HCT116 (cell line): Measurements from ENCODE around the gene ASGR2. TPM values are rescaled to one million over a fixed set of nuclear protein-coding genes. Genes with fewer than 3 reads are reported as not detected.

Experiments
- ATAC-seq: fragments of 200-7000 bp; cut with Tn5 transposase; 2 replicates; pipeline ENCODE4 v1.9.1; 2020; ENCODE audit warnings: mild to moderate bottlenecking, moderate library complexity
- BruUV-seq: library from RNA; stranded (reverse); fragments of 400-500 nt; replicated peaks from 2 replicates; lab custom pipeline; 2021; lab: Mats Ljungman, UMichigan
- CTCF ChIA-PET: fragments of 300-600 bp; sonication (Branson Sonifier 250); formaldehyde crosslinking; loops from one replicate; lab custom pipeline; 2021; ENCODE audit warnings: antibody characterized with exemption; lab: Charles Lee
- POLR2A ChIA-PET: fragments of 300-600, 350-600 bp; sonication (Branson Sonifier 250); formaldehyde crosslinking; loops from one replicate; lab custom pipeline; 2021; ENCODE audit warnings: antibody characterized with exemption; lab: Charles Lee
- RAD21 ChIA-PET, 2 experiments: fragments of 300-600 bp; sonication (Branson Sonifier 250); formaldehyde crosslinking; loops; one replicate each; lab custom pipeline; 2023; ENCODE audit warnings: low total read pairs in 2 of 2; ENCODE audit not compliant: uncharacterized antibody in 2 of 2, unreplicated experiment in 2 of 2, low non-redundant PET in 1 of 2; lab: Charles Lee
- DNase-seq: peaks from one replicate; pipeline ENCODE4 v3.0.0-alpha.2; 2010; ENCODE audit warnings: low read depth, low spot score
- H2AFZ ChIP-seq: fragments of 200-600 bp; shearing (Covaris generic), sonication (generic); 2 replicates; pipeline ENCODE4 v1.6.1; 2017; ENCODE audit warnings: low read depth, mixed run types, mixed read lengths, antibody characterized with exemption, low read length; ENCODE audit not compliant: poor library complexity, severe bottlenecking
- H3K27ac ChIP-seq: 2 replicates; pipeline ENCODE4 v1.5.1; 2012; ENCODE audit warnings: low read depth, low read length
- H3K27me3 ChIP-seq: fragments of 200-600 bp; sonication (generic); 2 replicates; pipeline ENCODE4 v1.6.1; 2016; ENCODE audit warnings: mixed run types, low read length, mixed read lengths; ENCODE audit not compliant: insufficient read depth
- H3K36me3 ChIP-seq, 2 experiments: fragments of 200-500 bp in 1 of 2; fragments of 200-600 bp in 1 of 2; sonication (Bioruptor generic) in 1 of 2; sonication (generic) in 1 of 2; 2 replicates each; pipeline versions ENCODE4 v1.5.1 to v1.6.1; 2014 to 2016; ENCODE audit warnings: low read length in 2 of 2, inconsistent platforms in 1 of 2, mixed read lengths in 1 of 2, mixed run types in 1 of 2; ENCODE audit not compliant: insufficient read depth in 2 of 2, control insufficient read depth in 1 of 2
- H3K4me1 ChIP-seq, 2 experiments: fragments of 200-600 bp in 1 of 2; sonication (generic) in 1 of 2; 2 replicates each; pipeline versions ENCODE4 v1.5.1 to v1.6.1; 2012 to 2017; ENCODE audit warnings: low read length in 2 of 2, inconsistent platforms in 1 of 2, mild to moderate bottlenecking in 1 of 2, mixed read lengths in 1 of 2, mixed run types in 1 of 2, moderate library complexity in 1 of 2; ENCODE audit not compliant: insufficient read depth in 2 of 2, control insufficient read depth in 1 of 2
- H3K4me2 ChIP-seq: fragments of 200-600 bp; sonication (generic); 2 replicates; pipeline ENCODE4 v1.6.1; 2017; ENCODE audit warnings: mixed run types, low read length, mixed read lengths
- H3K4me3 ChIP-seq, 2 experiments: fragments of 200-600 bp in 1 of 2; sonication (generic) in 1 of 2; replicated peaks in 1 of 2; 2 replicates each; pipeline ENCODE4 v1.5.1; 2011 to 2016; ENCODE audit warnings: low read length in 2 of 2, control low read depth in 1 of 2, low read depth in 1 of 2, mild to moderate bottlenecking in 1 of 2, mixed read lengths in 1 of 2, mixed run types in 1 of 2
- H3K79me2 ChIP-seq: fragments of 200-600 bp; sonication (generic); 2 replicates; pipeline ENCODE4 v1.6.1; 2017; ENCODE audit warnings: mild to moderate bottlenecking, mixed run types, low read length, moderate library complexity, mixed read lengths; ENCODE audit not compliant: insufficient read depth
- H3K9ac ChIP-seq: fragments of 200-600 bp; sonication (generic); 2 replicates; pipeline ENCODE4 v1.6.1; 2016; ENCODE audit warnings: low read length, mixed read lengths
- H3K9me2 ChIP-seq: fragments of 200-600 bp; sonication (generic), shearing (Covaris generic); 2 replicates; pipeline ENCODE4 v1.6.1; 2017; ENCODE audit warnings: mixed run types, mild to moderate bottlenecking, moderate library complexity; ENCODE audit not compliant: insufficient read depth
- H3K9me3 ChIP-seq, 2 experiments: fragments of 200-500 bp in 1 of 2; fragments of 200-600 bp in 1 of 2; sonication (Bioruptor generic) in 1 of 2; sonication (generic) in 1 of 2; 2 replicates each; pipeline ENCODE4 v1.6.1; 2014 to 2017; ENCODE audit warnings: low read length in 2 of 2, mixed read lengths in 2 of 2, inconsistent platforms in 1 of 2, low read depth in 1 of 2, mild to moderate bottlenecking in 1 of 2, mixed run types in 1 of 2, moderate library complexity in 1 of 2; ENCODE audit not compliant: control insufficient read depth in 1 of 2, insufficient read depth in 1 of 2
- H4K20me1 ChIP-seq: fragments of 200-600 bp; sonication (generic), shearing (Covaris generic); 2 replicates; pipeline ENCODE4 v1.6.1; 2017; ENCODE audit warnings: mixed run types, mild to moderate bottlenecking, moderate library complexity; ENCODE audit not compliant: insufficient read depth
- EGR1 ChIP-seq: IDR thresholded peaks from 2 replicates; pipeline ENCODE4 v1.6.1; 2012; ENCODE audit warnings: low read depth
- EZH2 ChIP-seq: fragments of 200-600 bp; sonication (generic); IDR thresholded peaks from 2 replicates; pipeline ENCODE4 v1.6.1; 2017; ENCODE audit warnings: antibody characterized with exemption, mixed run types
- EZH2phosphoT487 ChIP-seq: fragments of 200-600 bp; IDR thresholded peaks from 2 replicates; pipeline ENCODE4 v1.6.1; 2018; ENCODE audit warnings: antibody characterized with exemption, borderline replicate concordance
- JUND ChIP-seq: IDR thresholded peaks from 2 replicates; pipeline ENCODE4 v1.6.1; 2012
- POLR2A ChIP-seq: IDR thresholded peaks from 2 replicates; pipeline ENCODE4 v1.7.0; 2011; ENCODE audit warnings: borderline replicate concordance; ENCODE audit not compliant: insufficient read depth, insufficient read length; ENCODE audit errors: extremely low read depth
- RAD21 ChIP-seq: IDR thresholded peaks from 2 replicates; pipeline ENCODE4 v1.6.1; 2012; ENCODE audit warnings: low read depth, mild to moderate bottlenecking
- SIN3A ChIP-seq: IDR thresholded peaks from 2 replicates; pipeline ENCODE4 v1.6.1; 2012; ENCODE audit warnings: low read depth
- SP1 ChIP-seq: IDR thresholded peaks from 2 replicates; pipeline ENCODE4 v1.6.1; 2012; ENCODE audit warnings: low read depth
- SRF ChIP-seq: IDR thresholded peaks from 2 replicates; pipeline ENCODE4 v1.6.1; 2012; ENCODE audit warnings: low read depth
- TCF7L2 ChIP-seq: IDR thresholded peaks from 2 replicates; pipeline ENCODE4 v1.7.0; 2011; ENCODE audit warnings: borderline replicate concordance, inconsistent platforms; ENCODE audit not compliant: insufficient read depth, insufficient read length; ENCODE audit errors: extremely low read depth
- ZFX ChIP-seq: fragments of 450-650 bp; IDR thresholded peaks from 2 replicates; pipeline ENCODE4 v1.6.1; 2017
- ZNF274 ChIP-seq: fragments of 200-500 bp; sonication (Bioruptor generic); IDR thresholded peaks from 2 replicates; pipeline ENCODE4 v1.6.1; 2014; ENCODE audit warnings: mild to moderate bottlenecking, low read depth, low read length, inconsistent platforms
- intact Hi-C: fragments of 100-400 bp; cut with micrococcal nuclease; formaldehyde crosslinking; loops from 2 replicates; pipeline ENCODE4 v1.10.0; 2022
- total RNA-seq: library from RNA; stranded (reverse); gene quantifications from one replicate; pipeline ENCODE4 v1.2.1, GENCODE V29; 2021; ENCODE audit not compliant: unreplicated experiment
- TF ChIP-seq, protein P1 (sequence below), 3 experiments: fragments of 200-600 bp in 1 of 3; sonication (generic) in 1 of 3; IDR thresholded peaks in 2 of 3; conservative IDR thresholded peaks in 1 of 3; 2 replicates each; pipeline ENCODE4 v1.5.1; 2012 to 2017; ENCODE audit warnings: low read depth in 2 of 3, low read length in 2 of 3, antibody characterized with exemption in 1 of 3, borderline replicate concordance in 1 of 3, control low read depth in 1 of 3, mild to moderate bottlenecking in 1 of 3, mixed read lengths in 1 of 3, mixed run types in 1 of 3, moderate library complexity in 1 of 3; ENCODE audit not compliant: insufficient read depth in 1 of 3
- TF ChIP-seq, protein P2 (sequence below): IDR thresholded peaks from 2 replicates; pipeline ENCODE4 v1.6.1; 2012
- TF ChIP-seq, protein P3 (sequence below): IDR thresholded peaks from 2 replicates; pipeline ENCODE4 v1.6.1; 2012
- TF ChIP-seq, protein P4 (sequence below): IDR thresholded peaks from 2 replicates; pipeline ENCODE4 v1.6.1; 2011; ENCODE audit warnings: mild to moderate bottlenecking, low read length, moderate library complexity; ENCODE audit not compliant: insufficient replicate concordance; ENCODE audit errors: extremely low read depth
- TF ChIP-seq, protein P5 (sequence below): IDR thresholded peaks from 2 replicates; pipeline ENCODE4 v1.6.1; 2012; ENCODE audit warnings: low read depth

The ASGR2 gene
- total RNA-seq, 1 experiment from 2014 or later = 0.32 TPM

DNA sequence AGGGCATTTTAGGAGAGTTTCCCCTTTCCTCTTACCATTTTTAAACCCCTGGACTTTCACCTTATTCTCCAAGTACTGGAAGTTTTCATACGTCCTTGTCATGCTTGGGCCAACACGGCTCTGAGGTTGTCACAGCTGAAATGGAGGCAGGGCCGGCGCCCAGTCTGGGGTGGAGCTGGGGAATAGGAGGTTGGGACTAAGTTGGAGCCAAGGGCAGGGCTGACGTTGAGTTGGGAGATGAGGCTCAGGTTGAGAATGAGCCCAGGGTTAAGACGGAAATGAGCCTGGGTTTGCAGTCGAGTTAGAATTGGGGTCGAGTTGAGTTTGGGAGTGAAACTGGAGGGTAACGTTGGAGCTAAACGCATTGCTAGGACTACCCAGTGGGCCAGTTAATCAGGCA, 35.9 kb downstream of the ASGR2 start (continued):
- no peak for TF ChIP-seq EZH2phosphoT487
- TF ChIP-seq, protein P1, sequence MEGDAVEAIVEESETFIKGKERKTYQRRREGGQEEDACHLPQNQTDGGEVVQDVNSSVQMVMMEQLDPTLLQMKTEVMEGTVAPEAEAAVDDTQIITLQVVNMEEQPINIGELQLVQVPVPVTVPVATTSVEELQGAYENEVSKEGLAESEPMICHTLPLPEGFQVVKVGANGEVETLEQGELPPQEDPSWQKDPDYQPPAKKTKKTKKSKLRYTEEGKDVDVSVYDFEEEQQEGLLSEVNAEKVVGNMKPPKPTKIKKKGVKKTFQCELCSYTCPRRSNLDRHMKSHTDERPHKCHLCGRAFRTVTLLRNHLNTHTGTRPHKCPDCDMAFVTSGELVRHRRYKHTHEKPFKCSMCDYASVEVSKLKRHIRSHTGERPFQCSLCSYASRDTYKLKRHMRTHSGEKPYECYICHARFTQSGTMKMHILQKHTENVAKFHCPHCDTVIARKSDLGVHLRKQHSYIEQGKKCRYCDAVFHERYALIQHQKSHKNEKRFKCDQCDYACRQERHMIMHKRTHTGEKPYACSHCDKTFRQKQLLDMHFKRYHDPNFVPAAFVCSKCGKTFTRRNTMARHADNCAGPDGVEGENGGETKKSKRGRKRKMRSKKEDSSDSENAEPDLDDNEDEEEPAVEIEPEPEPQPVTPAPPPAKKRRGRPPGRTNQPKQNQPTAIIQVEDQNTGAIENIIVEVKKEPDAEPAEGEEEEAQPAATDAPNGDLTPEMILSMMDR (IDR thresholded peaks at IDR 0.05 in 2 of 3, conservative IDR thresholded peaks at IDR 0.05 in 1 of 3; ENCODE audit: borderline replicate concordance in 1 of 3, insufficient read depth in 1 of 3, low read depth in 2 of 3, low read length in 2 of 3) = no peak
- TF ChIP-seq, protein P2, sequence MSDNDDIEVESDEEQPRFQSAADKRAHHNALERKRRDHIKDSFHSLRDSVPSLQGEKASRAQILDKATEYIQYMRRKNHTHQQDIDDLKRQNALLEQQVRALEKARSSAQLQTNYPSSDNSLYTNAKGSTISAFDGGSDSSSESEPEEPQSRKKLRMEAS = no peak
- TF ChIP-seq, protein P3, sequence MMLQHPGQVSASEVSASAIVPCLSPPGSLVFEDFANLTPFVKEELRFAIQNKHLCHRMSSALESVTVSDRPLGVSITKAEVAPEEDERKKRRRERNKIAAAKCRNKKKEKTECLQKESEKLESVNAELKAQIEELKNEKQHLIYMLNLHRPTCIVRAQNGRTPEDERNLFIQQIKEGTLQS = no peak
- TF ChIP-seq TCF7L2 = no peak

DNA sequence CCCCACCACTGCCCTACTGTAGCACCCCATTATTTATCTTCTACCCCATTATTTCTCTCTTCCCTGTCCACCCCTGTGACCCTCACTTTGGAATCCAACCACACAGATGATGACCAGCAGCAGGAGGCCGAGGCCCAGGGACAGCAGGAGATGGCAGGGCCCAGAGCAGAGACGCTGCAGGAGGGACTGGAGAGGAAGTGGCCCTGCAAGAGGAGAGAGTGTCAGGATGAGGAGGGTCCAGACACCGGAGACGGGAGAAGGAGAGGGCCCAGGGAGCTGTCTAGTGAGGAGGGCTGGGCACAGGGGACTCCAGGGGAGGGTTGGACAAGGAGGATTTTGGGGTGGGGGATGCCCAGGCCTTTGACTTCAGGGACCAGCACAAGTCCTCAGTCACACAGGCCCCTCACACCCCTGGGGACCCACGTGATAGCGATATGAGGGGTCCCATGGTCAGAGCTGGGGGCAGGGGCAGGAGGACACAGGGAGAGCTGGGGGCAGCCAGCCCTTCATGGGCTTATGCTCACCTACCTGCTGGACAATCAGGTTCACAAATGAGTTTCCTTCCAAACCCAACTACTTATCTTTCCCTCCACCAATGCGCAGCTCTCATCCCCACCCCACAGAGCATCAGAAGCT, 36.6 kb downstream of the ASGR2 start:
- no peak for ATAC-seq
- BruUV-seq = no TSS peak
- no peaks in the 10 kb centered on the region for H3K36me3 ChIP-seq
- H4K20me1 ChIP-seq = no peaks in the 10 kb centered on the region
- H3K9me2 ChIP-seq = no peaks in the 10 kb centered on the region
- no peak overlapping the region for H3K4me3 ChIP-seq
- POLR2A ChIA-PET = no interaction called here
- H2AFZ ChIP-seq = no peak overlapping the region
- RAD21 ChIA-PET = no interaction called here
- H3K27me3 ChIP-seq = no peaks in the 10 kb centered on the region
- CTCF ChIA-PET = no interaction called here
- no peaks in the 10 kb centered on the region for H3K79me2 ChIP-seq
- DNase-seq = no peak
- no peak overlapping the region for H3K4me2 ChIP-seq
- no peaks in the 10 kb centered on the region; a peak in 1 of 4 replicates for H3K9me3 ChIP-seq
- intact Hi-C loops = no loop called here
- no peak overlapping the region for H3K9ac ChIP-seq
- no peaks in the 10 kb centered on the region for H3K4me1 ChIP-seq
- H3K27ac ChIP-seq = no peak overlapping the region
- TF ChIP-seq ZNF274 (no peak), JUND (no peak), EGR1 (no peak), POLR2A (no peak), RAD21 (no peak), SRF (no peak), ZFX (no peak), EZH2 (no peak), SIN3A (no peak), TCF7L2 (no peak), SP1 (no peak)
- TF ChIP-seq, protein P4, sequence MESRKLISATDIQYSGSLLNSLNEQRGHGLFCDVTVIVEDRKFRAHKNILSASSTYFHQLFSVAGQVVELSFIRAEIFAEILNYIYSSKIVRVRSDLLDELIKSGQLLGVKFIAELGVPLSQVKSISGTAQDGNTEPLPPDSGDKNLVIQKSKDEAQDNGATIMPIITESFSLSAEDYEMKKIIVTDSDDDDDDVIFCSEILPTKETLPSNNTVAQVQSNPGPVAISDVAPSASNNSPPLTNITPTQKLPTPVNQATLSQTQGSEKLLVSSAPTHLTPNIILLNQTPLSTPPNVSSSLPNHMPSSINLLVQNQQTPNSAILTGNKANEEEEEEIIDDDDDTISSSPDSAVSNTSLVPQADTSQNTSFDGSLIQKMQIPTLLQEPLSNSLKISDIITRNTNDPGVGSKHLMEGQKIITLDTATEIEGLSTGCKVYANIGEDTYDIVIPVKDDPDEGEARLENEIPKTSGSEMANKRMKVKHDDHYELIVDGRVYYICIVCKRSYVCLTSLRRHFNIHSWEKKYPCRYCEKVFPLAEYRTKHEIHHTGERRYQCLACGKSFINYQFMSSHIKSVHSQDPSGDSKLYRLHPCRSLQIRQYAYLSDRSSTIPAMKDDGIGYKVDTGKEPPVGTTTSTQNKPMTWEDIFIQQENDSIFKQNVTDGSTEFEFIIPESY = no peak
- TF ChIP-seq, protein P2 = no peak
- TF ChIP-seq, protein P5, sequence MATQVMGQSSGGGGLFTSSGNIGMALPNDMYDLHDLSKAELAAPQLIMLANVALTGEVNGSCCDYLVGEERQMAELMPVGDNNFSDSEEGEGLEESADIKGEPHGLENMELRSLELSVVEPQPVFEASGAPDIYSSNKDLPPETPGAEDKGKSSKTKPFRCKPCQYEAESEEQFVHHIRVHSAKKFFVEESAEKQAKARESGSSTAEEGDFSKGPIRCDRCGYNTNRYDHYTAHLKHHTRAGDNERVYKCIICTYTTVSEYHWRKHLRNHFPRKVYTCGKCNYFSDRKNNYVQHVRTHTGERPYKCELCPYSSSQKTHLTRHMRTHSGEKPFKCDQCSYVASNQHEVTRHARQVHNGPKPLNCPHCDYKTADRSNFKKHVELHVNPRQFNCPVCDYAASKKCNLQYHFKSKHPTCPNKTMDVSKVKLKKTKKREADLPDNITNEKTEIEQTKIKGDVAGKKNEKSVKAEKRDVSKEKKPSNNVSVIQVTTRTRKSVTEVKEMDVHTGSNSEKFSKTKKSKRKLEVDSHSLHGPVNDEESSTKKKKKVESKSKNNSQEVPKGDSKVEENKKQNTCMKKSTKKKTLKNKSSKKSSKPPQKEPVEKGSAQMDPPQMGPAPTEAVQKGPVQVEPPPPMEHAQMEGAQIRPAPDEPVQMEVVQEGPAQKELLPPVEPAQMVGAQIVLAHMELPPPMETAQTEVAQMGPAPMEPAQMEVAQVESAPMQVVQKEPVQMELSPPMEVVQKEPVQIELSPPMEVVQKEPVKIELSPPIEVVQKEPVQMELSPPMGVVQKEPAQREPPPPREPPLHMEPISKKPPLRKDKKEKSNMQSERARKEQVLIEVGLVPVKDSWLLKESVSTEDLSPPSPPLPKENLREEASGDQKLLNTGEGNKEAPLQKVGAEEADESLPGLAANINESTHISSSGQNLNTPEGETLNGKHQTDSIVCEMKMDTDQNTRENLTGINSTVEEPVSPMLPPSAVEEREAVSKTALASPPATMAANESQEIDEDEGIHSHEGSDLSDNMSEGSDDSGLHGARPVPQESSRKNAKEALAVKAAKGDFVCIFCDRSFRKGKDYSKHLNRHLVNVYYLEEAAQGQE = no peak
